GM18907 (cell line): ENCODE measurements around the gene LITAFD.
"Not testable (repeated sequence)": the region's sequence is repeated elsewhere in the genome, so short reads cannot be mapped to it uniquely, and the experiment has no call there.

Experiments
- ATAC-seq: cut with Tn5 transposase; IDR thresholded peaks from one replicate; pipeline ENCODE4 v1.9.1; 2021; ENCODE audit warnings: mild to moderate bottlenecking, moderate library complexity; ENCODE audit not compliant: unreplicated experiment

LITAFD gene

DNA sequence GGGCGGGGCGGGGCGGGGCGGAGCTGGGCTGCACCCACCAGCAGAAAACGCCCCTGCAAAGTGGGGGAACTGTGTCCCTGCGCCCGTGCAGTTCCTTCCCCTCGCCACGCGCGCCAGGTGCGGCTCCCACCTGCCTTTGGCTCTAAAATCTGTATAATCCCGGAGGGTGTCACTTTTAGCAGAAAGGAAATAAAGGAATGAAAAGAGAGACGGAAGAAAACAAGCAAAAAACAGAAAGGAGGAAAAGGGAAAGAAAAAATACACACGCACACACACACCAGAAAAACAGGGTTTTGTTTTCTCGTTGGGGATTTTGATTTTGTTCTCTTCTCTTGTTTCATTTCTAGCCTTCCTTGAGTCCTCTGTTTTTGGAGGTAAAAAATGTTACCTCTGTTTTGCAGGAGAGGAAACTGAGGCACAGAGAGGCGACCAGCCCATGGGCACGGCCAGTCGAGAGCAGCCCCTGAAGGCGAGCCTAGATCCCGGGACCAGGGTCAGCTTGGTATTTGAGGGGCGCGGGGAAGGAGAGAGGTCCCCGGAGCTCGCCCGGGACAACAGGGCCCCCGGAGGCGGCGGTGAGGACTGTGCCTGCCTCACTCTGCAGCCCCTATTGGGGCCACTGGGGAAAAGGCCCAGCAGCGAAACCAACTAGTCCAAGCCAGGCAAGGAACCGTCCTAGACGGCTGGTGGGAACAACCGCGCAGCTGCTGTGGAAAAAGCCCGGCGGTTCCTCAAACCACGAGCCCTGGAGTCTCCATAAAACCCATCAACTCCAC, 12.8 kb upstream of the LITAFD start:
- ATAC-seq: no peak

DNA sequence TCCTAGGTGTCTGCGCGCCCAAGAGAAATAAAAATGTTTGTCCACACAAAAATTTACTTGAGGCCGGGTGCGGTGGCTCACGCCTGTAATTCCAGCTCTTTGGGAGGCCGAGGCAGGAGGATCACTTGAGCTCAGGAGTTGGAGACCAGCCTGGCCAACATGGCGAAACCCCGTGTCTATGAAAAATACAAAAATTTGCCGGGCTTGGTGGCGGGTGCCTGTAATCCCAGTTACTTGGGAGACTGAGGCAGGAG, 12.2 kb upstream of the LITAFD start:
- not testable (repeated sequence) for ATAC-seq

DNA sequence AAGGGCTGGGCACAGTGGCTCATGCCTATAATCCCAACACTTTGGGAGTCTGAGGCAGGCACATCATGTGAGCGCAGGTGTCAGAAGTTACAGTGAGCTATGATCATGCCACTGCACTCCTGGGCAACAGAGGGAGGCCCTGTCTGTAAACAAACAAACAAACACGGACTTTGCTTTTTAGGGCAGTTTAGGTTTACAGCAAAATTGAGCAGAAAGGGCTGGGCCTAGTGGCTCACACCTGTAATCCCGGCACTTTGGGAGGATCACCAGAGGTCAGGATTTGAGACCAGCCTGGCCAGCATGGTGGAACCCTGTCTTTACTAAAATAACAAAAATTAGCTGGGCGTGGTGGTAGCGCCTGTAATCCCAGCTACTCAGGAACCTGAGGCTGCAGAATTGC, 10.1 kb upstream of the LITAFD start:
- no peak for ATAC-seq

DNA sequence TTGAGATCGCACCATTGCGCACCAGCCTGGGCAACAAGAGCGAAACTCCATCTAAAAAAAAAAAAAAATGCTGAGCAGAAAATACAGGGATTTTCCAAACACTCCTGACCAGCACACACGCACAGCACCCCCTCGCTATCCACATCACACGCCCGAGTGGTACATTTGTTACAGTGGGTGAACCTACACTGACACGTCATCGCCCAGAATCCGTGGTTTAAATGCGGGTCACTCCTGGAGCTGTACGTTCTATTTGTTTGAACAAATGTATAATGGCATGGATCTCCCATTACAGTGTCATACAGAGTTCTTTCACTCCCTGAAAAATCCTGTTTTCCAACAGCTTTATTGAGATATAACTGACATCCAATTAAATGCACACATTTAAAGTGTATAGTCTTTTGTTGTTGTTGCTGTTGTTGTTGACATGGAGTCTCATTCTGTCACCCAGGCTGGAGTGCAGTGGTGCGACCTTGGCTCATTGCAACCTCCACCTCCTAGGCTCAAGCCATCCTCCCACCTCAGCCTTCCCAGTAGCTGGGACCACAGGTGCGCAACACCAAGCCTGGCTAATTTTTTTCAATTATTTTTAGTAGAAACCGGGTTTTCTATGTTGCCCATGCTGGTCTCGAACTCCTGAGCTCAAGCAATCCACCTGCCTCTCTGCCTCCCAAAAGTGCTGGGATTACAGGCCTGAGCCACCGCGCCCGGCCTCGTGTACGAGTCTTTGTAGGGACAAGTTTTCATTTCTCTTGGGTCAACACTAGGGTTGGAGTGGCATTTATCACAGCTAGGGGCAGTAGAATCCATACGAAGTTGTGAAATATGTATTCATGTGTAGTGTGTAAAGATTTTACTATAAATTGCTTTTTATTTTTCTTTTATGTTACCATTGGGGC, 8.9 kb upstream of the LITAFD start:
- ATAC-seq: no peak

DNA sequence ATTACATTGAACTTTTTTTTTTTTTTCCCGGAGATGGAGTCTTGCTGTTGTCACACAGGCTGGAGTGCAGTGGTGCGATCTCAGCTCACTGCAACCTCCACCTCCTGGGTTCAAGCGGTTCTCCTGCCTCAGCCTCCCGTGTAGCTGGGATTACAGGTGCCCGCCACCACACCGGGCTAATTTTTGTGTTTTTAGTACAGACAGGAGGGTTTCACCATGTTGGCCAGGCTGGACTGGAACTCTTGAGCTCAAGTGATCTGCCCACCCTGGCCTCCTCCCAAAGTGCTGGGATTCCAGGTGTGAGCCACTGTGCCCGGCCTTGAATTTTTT, 8.3 kb upstream of the LITAFD start:
- ATAC-seq: not testable (repeated sequence)

DNA sequence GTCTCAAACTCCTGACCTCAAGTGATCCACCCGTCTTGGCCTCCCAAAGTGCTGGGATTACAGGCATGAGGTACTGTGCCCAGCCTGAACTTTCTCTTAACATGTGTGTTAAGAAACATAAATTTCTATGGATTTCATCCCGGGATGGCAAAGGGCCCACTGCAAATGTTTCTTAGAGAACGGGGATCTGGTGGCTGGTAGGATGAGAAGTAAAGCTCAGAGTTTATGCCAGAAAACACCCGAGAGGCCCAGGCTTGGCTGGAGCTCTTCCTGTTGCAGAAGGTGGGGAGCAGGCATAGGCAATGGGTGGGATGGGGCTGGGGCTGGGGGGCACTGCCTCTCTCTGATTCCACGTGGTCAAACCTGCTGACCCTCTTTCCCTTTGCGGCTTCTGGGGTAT, 7.8 kb upstream of the LITAFD start:
- no peak for ATAC-seq

DNA sequence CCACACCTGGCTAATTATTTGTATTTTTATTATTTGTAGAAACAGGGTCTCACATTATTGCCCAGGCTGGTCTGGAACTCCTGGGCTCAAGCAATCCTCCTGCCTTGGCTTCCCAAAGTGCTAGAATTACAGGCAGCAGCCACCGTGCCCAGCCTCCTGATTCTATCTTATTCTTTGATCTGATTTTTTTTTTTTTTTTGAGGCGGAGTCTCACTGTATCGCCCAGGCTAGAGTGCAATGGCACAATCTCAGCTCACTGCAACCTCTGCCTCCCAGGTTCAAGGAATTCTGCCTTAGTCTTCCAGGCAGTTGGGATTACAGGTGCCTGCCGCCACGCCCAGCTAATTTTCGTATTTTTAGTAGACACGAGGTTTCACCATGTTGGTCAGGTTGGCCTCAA, 6.8 kb upstream of the LITAFD start:
- not testable (repeated sequence) for ATAC-seq

DNA sequence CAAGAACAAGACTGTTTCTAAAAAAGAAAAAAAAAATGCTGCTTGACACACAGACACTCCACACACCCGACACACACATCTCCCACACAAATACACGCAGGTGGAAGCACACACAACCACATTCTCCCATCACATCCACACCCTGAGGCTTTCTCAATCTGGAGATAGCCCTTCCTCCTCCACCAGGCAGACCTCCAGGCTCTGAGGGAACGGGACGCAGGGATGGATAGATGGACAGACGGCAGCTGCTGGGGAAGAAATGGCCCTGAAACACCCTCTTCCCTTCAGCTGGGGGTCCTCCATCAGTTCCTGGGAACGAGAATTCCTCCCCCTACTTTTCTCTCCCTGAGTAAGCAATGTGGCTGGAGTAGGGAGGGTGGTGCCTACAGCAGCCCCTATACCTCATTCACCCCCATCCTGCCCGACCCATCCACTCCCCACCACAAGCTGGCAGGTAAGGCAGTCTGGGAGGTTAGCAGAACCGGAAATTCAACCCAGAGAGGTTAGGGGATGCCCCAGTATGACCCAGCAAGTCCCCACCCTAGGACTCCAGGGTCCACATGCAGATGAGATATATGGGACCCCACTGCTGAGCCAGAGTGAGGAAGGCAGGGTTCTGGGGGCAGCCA, 4.1 kb upstream of the LITAFD start:
- ATAC-seq: no peak

DNA sequence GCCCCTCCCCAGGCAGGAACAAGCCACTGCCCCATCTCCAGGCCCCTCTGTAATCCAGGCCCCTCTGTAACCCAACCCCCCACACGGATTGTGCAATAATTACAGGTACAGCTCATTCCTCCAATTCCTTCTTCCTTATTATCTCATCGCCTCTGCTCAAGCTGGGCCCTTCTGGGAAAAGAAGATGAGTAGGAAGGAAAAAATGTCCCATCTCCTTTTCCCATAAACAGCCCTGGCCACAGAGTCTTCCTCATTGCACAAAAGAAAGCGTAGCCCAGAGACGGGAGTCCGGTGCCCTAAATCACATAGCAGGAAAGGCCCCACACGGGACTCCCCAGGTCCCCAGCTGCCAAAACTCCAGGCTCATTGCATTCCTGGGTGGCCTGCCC, 3.6 kb upstream of the LITAFD start:
- no peak for ATAC-seq

DNA sequence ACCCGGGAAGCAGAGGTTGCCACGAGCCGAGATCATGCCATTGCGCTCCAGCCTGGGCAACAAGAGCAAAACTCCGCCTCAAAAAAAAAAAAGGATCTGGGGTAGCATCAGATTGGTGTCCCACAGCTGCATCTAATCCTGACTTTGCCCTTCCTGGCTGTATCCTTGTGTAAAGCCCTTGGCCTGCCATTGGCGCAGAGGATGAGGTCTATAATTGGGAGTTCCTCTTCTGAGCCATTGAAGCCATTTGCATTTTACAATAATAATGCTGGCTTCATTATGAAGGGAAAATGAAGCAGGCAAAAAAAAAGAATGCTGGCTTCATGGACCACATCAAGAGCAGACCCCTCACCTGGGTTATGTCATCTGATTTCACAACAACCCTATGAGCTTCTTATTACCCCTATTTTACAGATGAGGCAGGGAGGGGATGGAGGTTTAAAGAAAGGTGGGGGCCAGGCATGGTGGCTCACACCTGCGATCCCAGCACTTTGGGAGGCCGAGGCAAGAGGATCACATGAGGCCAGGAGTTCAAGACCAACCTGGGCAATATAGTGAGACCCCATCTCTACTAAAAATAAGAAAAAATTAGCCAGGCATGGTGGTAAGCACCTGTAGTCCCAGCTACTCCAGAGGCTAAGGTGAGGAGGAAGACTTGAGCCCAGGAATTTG, 1.2 kb upstream of the LITAFD start:
- ATAC-seq: no peak

DNA sequence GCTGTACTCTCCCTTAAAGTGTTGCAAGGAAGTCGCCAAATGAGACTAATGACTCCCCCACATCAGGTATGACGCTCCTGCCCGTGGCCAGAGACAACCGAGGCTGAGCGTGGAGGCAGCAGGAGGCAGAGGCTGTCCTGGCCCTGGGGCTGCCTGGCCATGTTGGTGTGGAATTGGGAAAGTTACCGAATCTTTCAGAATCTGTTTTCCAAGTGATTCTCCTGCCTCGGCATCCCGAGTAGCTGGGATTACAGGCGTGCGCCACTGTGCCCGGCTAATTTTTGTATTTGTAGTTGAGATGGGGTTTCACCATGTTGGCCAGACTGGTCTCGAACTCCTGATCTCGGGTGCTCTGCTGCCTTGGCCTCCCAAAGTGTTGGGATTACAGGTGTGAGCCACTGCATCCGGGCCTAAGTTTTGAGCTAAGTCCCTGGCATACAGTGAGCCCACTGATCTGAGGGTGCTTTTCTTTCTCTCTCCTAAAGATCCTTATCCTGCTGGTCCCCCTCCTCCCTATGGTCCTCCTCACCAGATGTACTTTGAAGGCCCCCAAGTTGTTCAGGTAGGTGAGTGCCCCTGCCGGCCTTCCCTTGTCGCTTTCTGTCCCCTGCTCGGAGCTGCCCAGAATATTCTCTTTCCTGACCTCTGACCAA, 700 bp downstream of the LITAFD start:
- no peak for ATAC-seq

DNA sequence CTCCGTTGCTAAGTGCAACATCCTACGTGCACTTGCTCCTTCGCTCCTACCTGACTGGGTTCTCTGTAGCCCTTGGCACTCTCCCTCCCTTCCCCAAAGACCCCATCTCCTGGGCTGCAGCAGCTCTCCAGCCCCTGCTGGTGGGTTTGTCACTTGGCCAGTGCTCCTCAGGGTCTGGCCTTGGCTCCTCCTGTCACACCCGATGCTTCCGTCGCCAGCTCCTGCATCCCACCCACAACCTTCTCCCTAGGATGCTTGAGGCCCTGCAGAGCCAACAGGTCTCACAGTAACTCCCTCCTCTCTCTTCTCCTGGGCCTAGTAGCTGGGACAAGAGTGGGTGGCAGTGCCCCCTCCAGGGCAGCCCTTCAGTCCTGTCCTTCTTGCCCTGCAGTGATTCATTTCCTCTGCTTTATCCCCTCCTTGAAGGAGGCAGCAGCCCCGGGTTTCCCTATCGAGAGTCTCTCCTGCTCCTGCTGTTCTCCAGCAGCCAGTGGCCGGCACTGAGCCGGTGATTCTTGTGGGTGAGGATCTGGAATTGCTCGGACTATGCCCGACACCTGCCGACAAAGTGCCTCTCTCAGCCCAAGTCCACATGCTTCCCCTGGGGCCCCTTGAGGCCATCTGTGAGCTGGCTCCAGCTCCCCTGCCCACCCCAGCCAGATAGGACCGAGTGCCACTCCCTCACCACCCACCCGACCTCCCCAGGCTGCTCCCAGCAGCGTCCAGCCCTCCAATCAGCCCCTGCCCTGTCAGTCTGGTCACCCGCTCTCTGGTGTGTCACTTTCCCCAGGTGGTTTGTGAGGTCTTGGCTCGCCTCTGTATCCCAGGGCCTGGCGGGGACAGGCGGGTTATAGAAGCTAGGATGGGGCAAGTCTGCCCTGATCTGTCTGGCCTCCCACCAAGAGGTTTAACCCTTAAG, 3.8 kb downstream of the LITAFD start:
- ATAC-seq: no peak

DNA sequence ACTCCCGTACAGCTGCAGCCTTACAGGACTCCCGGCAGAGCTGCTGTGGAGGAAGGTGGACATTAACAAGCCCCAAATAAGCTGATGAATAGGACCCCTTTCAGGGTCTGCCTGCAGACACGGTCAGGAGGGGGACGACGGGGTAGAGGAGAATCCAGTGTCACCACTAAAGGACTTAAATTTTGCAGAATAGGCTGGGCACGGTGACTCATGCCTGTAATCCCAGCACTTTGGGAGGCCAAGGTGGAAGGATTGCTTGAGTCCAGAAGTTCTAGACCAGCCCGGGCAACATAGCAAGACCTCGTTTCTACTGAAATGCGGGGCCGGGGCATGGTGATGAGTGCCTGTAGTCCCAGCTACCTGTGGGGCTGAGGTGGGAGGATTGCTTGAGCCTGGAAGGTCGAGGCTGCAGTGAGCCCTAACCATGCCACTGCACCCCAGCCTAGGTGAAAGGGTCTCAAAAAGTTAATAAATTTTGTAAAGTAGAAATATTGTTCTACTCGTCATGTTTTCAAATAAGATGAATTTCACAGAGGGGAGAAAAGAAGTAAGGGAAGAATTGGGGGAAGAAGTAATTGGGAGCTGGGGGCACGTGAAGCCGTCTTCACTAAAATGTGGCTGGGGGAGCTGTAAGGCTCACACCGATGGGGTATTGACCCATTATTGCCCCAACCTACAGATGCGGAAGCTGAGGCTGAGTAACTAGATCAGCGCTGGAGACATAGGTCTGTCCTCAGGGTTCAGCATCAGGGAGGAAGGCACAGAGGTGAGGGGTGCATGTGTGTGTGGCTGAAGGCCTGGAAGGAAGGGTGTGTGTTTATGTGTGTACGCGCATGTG, 4.7 kb downstream of the LITAFD start:
- ATAC-seq: no peak

DNA sequence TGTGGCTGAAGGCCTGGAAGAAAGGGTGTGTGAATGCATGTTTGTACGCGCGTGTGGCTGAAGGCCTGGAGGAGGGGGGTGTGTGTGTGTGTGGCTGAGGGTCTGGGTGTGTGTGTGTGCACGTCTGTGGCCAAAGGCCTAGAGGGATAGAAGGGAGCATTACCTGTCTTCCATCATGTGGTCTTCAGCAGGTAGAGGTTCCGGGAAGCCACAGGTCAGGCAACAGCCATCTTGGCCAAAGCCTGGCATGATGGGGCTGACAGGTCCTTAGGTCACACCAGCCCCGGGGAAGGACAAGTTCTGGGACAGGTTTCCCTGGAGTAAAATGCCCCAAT, 5.2 kb downstream of the LITAFD start:
- ATAC-seq: no peak

DNA sequence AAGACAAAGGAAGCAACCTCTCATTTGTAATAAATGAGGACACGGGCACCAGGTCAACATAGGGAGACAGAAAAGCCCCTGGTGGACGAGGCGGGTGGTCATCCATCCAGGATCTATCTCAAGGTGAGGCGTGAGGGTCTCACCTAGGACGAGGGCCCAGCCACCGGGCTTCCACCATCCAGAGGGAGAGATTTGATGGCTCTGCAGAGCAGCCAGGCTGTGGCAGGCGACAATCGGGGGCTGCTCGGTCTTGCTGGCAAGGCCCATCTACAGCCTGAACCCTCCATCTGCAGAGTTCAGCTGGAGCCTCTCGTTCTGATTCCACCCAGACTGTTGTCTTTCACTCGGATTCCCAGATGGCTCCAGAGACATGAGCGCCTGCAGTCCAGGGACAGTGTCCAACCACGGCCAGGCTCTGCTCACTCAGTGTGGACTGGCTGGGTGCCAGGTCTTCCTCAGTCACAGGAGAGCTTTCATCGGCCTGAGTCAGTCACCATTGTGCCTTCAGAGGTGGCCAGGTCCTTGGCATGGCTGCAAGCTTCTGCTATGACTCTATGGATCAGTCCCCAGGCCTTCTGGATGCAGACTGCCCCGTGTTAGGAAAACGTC, 5.9 kb downstream of the LITAFD start:
- no peak for ATAC-seq

DNA sequence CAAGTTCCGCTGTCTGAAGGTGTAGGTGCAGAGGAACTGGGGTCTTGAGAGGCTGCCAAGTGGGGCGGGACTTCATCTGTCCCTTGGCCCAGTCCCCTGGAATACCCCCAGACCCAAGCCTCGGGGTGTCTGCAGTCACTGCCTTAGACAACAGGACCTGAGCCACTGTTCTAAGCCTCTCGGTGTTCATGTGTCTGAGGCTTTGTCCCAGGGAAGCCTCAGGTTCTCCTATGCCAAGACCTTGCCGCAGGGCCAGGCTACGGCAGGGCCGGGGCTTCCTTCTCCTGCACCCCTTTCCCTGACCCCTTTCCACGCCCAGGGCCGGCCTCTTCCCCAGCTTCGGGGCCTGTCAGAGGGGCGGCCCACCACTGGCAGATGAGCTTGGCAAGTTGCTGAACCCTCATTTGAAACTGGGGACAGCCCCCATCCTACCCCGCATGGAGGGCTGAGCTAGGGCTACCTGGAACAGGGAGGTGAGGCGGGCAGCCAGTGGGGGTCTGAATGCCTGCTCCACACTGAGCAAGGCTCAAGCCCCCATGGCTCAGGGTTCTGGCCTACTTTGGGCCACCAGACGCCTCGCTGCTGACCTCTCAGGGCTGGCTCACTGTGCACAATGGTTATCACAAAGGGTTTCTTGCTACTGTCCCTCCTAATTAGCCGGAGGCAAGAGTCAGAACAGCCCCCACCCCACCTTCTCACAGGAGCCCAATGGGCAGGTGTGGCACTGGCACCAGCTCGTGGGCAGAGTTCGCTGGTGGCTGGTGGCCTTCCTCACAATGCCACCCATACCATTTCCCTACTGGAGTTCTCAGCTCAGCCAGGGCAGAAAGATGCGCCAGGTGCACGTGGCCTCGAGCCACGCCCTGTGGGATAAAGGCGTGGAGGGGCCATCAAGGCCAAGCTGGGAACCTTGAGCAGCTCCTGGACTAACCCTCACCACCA, 7.1 kb downstream of the LITAFD start:
- ATAC-seq: no peak

DNA sequence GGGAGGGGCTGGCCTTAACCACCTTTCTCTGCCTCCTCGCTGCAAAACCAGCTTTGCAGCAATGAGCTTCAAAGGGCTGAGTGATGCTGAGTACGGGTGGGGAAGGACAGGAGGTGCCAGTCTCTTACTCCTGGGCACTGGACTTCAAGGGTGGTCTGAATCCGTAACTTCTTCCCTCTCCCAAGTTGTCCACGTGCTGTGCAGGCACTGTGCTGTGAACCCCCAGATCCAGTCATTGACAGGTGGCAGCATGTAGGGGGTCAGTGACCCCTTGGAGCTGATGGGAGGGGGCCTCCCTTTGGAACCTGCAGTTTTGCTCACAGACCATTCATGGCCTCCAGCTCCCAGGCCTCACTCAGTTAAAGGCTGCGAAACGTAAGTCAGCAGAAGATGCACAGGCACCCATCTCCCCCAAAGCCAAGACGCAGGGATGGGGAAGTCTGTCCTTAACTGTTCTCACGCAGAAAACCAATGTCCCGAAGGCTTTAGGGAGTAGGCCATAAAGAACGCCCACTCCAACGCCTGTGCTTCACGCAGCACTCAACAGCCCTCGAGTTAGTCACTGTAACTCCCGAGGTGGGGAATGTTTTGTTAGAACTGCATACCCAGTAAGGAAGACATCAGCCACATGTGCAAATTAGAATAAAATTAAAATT, 7.9 kb downstream of the LITAFD start:
- ATAC-seq: no peak
